GM21786 (cell line): Measurements from ENCODE around the gene RAB42.

Experiments
- ATAC-seq: cut with Tn5 transposase; IDR thresholded peaks from one replicate; pipeline ENCODE4 v1.9.1; 2021; ENCODE audit not compliant: unreplicated experiment

RAB42 gene

GRCh38 chr1:28644494-28644893 is 52.4 kb downstream of the RAB42 start:
- ATAC-seq, result no peak
